ENCODE measurements around the gene PPM1E.
A peak's percentile ranks its signal among the peaks of the same experiment; 100 is the strongest.

PPM1E gene

GRCh38 chr17:59000022-59000421 is 244.4 kb downstream of the PPM1E start:
- no peak for DNase-seq

DNA sequence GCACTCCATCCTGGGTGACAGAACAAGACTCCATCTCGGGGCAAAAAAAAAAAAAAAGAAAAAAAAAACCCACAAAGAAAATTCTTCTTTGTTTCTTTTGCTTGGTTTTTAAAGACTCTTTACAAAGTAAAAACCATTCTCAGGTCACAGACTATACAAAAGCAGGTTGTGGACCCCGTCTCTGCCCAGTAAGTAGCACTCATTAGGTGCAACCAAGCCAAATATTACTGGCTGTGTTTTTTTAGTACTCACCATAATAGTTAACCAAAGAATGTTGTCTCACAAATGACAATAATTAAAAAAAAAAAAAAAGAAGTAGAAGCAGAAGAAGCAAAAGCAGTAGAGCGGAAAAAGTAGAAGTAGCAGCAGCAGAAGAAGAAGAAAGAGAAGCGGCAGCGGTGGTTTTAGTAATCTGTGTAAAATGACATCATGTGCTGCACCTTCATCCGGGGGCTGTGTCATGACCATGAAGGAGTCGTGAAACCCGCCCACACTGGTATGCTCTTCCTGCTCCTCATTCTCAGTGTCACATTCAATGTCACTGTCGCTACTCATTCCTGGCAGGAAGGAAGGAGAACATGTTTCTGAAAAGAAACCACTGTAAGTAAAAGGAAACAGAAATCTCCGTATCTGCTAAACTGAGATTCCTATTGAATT is 245.6 kb downstream of the PPM1E start:
- DNase-seq, result peak; percentile 57

- DNase-seq, result no peak
These were observed 246.5 kb downstream of the PPM1E start for GRCh38 chr17:59002126-59002525.

GRCh38 chr17:59002848-59003247 is 247.2 kb downstream of the PPM1E start:
- DNase-seq, result no peak

- no peak for DNase-seq
These were observed 248.2 kb downstream of the PPM1E start for GRCh38 chr17:59003860-59004259.

DNA sequence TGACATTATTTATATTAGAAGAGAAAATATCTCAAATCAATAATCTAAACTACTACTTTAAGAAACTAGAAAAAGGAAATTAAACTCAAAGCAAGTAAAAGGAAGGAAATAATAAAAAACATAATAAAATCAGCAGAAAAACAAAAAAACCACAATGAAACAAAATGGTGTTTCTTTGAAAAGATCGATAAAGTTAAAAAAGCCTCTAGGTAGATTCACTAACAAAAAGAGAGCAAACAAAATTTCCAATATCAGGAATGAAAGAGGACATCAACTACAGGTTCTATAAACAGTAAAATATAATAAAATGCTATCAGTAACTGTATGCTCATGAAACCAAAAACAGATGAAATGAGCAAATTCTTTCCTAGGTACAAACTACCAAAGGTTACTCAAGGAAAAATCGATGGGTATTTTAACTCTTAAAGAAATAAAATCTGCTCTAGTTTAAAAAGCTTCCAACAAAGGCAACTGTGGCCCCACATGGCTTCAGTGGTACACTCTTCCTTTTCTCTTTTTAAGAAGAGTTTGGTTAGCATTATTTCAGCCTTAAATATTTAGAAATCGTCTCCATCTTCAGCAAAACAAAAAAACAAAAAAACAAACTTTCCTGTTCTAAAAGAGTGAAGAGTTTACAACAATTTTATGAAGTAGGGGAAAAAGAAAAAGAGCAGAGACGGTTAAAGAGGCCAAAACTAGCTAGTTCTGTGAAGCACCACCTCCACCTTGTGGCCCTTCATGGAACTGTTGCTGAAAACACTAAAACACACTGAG is 248.9 kb downstream of the PPM1E start:
- DNase-seq, result peak; percentile 69

GRCh38 chr17:59007995-59008394 is 252.3 kb downstream of the PPM1E start:
- DNase-seq, result no peak

DNA sequence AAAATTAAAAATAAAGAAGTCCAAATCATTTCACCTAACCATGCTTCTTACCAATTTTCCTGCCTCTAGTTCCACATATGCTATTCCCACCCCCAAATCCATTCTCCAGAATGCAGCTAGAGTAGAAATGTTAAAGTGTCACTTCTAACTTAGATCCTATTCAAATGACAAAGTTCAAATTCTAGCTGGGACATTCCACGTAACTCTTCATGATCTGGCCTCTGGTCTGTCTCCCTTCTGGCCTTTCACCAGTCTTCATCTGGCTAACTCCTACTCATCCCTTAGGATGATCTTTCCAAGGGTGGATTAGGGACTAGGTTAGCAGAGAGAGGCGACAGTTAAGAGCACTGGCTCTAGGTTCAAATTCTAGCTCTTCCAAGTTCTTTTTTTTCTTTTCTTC is 253.1 kb downstream of the PPM1E start:
- no peak for DNase-seq

- DNase-seq, result no peak
These were observed 254.4 kb downstream of the PPM1E start for GRCh38 chr17:59010026-59010425.

GRCh38 chr17:59011975-59012374 is 256.3 kb downstream of the PPM1E start:
- DNase-seq, result no peak

GRCh38 chr17:59018019-59018418 is 262.4 kb downstream of the PPM1E start:
- no peak for DNase-seq

DNA sequence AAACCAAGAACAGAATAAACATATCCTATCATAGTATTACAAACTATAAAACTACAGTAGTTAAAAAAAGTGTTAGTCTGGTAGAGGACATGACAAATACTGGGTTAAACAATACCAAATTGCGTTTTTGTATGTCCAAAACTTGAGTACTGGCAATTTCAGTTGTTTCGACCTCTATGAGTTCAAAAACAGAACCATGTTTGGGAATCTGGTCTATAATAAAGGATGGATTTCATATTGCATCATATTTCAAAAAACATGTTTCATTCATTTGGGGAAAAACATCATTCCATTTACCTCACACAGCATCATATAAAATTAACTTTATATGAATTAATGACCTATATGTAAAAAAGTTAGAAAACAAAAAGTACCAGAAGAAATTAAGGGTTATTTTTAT is 269.3 kb downstream of the PPM1E start:
- no peak for DNase-seq

DNA sequence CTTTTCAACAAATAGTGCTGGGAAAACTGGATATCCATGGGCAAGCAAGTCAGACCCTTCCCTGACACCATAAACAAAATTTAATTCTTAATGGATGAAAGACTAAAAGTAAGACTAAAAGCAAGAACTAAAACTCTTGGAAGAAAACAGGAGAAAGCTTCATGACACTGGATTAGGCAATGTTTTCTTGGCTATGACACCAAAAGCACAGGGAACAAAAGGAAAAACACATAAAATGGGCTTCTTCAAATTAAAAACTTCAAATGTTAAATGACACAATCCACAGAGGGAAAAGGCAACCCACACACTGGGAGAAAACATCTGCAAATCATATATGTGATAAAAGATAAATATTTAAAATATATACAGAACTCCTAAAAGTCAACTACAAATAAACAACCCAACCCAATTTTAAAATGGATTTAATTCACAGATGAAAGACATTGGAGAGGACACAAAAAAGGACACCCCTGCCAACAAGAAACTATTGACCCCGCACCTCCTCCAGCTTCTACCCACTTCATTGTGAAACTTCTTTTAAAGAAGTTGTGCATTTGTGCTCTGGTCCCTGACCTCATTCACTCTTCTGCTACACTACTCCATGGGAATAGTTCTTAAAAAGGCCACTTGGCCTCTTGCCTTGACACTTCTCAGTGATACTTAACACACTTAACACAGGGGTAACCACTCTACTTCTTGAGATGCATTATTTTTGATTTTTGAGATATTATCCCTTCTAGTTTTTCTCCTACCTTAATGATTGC is 270.7 kb downstream of the PPM1E start:
- DNase-seq, result no peak

DNA sequence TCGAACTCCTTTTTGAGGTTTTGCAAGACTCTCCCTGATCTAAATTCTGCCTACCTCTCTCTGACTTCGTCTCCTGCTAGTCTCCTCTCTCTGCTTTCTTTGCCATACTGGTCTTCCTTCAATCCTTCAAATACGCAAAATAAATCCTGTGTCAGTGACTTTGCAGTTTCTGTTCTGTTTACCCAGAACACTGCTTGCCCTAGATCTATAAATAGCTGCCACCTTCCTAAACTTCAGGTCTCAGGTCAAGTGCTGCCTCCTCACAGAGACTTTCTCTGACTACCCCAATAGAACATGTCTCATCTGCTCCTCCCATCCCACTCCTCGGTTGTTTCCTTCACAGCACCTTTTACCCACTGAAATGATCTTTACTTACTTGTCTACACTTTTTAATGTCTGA is 272.1 kb downstream of the PPM1E start:
- no peak for DNase-seq

DNA sequence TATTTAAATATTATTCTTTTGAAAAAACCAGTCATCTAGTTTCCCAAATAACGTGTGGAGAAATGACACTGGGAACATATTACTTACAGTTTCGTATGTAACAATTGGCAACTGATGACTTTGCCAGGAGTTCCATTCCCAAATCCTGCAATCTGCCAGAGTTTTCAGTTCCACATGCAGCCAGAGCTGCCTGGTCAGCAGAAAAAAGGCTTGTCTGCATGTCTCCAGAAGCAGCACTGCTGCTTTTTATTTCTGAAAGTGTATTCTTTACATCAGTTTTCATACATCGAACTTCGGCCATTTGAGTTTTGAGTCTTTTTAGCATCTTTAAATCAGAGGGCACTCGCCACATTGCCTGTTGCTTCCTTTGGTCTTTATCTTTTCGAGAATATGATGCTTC is 272.7 kb downstream of the PPM1E start:
- DNase-seq, result no peak

- no peak for DNase-seq
These were observed 275.2 kb downstream of the PPM1E start for GRCh38 chr17:59030811-59031210.

Measured in activated T-cell treated with anti-CD3 and anti-CD28 coated beads, Interleukin-2, amount 50 U/mL, for 1 hour (primary cell).